GM12874 (cell line): ENCODE data around the gene NUP133.

Experiments
- CTCF ChIP-seq: IDR thresholded peaks from 2 replicates; pipeline ENCODE4 v1.5.1; 2011; ENCODE audit warnings: low read depth, mild to moderate bottlenecking, control low read depth, low read length, moderate library complexity; ENCODE audit not compliant: insufficient read depth

Gene NUP133

GRCh38 chr1:229526695-229527094 is 18.6 kb upstream of the NUP133 start:
- TF ChIP-seq CTCF, result no peak

DNA sequence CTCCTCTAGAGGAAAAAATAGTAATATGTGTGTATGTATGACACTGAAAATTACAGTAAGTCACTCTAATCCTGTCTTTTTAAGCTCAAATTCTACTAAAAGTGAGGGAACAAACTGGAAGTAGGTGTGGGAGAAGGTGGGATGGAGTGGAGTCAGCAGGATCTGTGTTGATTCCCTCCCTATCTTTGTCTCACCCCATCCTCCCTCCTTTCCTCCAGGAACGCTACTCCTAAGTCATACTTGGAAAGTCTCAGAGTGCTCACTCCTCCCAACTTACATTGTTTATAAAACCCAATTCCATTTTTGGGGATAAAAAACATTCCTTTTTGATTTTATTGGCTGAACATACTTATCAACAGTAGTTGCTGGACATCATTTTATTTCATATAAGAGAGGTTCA is 14.9 kb upstream of the NUP133 start:
- TF ChIP-seq CTCF, result no peak

DNA sequence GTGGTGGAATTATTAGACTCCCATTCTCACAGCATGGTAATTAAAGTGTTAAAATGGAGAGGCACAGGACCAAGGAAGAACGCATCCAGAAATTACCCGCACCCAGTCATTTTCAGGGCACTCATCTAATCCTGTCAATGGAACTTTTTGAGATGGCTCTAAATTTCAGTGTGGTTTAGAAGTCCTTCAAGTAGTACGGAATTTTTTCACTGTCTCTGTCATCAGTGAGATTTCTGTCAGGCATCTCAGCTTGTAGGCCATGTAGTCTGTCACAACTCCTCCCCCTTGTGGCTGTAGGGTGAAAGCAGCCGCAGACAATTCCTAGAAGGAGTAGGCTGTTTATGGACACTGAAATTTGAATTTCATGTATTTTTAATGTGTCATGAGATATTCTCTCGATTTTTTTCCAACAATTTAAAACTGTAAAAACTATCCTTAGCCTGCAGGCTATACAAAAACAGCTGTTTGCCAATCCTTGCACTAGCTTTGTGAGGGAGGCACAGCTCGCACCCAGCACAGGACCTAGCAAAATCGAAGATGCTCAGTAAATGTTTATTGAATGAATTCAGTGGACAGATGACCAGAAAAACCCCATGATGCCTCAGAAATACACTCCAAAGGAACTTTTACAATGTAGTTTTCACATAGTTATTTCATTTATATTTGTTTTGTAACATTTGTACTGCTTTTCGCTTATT is 6.6 kb upstream of the NUP133 start:
- TF ChIP-seq CTCF, result peak; percentile 71

- no peak for TF ChIP-seq CTCF
Observed at GRCh38 chr1:229509576-229509975, 1.4 kb upstream of the NUP133 start.

DNA sequence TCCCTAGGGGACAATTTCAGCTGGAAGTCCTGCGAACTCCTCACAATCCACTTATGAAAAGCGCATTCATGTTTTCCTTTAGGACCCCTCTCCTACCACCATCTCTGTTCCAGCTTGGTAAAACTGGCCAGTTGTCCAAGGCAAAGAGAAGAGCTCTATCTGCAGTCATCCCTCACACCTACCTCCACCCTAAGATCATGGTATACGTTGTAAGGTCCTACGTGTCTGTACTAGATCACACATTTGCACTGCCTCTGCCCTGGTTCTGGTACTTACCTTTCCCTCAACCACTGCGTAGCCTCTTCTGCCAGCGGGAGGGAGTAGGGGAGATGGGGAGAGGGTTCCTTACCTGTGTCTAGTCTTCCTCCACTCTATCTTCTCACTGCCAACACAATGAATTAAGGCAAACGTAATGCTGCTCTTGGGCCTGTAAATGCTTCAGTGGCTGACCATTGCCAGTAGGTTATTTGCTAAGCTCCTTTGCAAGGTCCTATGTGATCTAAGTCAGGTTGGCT is 739 bp upstream of the NUP133 start:
- no peak for TF ChIP-seq CTCF

GRCh38 chr1:229507502-229507901 is 639 bp downstream of the NUP133 start:
- TF ChIP-seq CTCF, result no peak

- no peak for TF ChIP-seq CTCF
Observed at GRCh38 chr1:229506633-229507032, 1.5 kb downstream of the NUP133 start.
